Stimulated activated CD8-positive, alpha-beta memory T cell treated with anti-CD3 and anti-CD28 coated beads, Interleukin-15, amount 100 ng/mL, for 1 hour (primary cell): ENCODE data around the gene SNAPC2.

Experiments used
- DNase-seq: peaks from one replicate; pipeline ENCODE4 v3.0.0-alpha.2; 2020; ENCODE audit warnings: low read depth

Gene SNAPC2

DNA sequence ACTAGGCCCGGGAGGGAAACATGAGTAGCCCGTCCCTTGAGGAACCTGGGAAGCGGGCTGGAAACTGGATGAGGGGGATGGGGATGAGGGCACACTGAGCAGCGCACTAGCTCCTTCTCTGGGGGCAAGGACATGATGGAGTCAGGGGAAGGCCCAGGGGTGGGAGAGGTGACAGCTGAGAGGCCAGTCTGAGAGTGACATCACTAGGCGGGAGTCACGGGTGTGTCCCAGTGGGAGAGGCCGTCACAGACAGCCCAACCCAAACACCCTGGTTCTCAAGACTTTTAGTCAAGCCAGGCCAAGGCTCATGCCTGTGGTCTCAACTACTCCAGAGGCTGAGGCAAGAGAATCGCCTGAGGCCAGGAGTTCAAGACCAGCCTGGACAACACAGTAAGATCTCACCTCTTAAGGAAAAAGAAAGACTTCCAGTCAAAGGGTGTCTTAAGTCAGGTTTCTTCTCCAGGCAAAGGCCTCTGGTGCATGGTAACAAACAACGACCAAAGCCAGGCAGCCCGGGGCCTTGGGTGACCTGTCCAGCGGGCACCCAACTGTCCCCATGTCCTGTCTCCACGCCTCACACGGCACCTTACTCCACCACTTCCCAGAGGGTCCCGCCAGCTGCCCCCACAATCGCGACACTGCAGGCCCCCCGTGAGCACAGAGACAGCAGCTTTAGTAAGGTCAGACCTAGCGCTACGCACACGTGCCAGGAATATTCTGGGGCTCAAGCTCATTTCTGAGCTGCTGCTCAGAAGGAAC lies 48.8 kb downstream of the SNAPC2 start:
- no peak for DNase-seq

- no peak for DNase-seq
Observed at GRCh38 chr19:7969555-7969939, 49.4 kb downstream of the SNAPC2 start.

DNA sequence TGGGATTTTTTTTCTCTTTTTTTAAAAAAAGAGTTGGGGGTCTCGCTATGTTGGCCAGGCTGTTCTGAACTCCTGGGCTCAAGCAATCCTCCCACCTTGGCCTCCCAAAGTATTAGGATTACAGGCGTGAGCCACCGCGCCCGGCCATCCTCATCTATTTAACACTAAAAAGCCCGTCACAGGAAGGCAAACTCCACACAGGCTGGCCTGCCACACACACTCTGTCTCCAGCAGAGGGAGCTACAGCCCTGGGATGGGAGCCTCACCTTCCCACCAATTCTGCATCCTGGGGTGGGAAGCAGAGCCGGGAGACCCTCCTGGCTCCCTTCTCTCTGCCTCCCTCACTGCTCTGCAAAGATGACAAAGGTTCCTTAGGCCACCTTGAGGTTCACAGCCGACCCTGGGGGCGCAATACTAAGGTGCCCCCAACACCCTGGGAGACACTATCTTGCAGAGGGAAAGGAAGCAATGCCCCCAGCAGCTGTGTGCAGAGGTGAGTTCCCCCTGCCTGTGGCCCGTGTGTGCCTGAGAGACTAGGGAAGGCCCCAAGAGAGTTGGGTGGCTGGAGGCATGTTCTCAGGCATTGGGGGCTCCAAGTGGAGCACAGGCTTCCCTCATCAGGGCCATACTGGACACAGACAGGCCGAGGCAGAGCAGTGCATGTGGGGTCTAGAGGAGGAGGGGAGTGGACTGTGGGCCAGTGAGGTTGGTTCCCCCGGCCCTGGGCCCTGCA lies 50.7 kb downstream of the SNAPC2 start:
- DNase-seq = no peak

- no peak for DNase-seq
Observed at GRCh38 chr19:7971553-7972520, 51.7 kb downstream of the SNAPC2 start.
